Sigmoid colon (tissue), 7 donors: ENCODE results near the gene ZNF213. TPM values are rescaled to one million over a fixed set of nuclear protein-coding genes. Genes with fewer than 3 reads are reported as not detected.

ENCODE experiments used
- DNase-seq: peaks from one replicate; pipeline ENCODE4 v3.0.0-alpha.2; 2019
- H3K27ac ChIP-seq, 4 donors: fragments of 200-600 bp; sonication (generic); one replicate each; pipeline ENCODE4 v1.5.1; 2016 to 2019; ENCODE audit warnings: mild to moderate bottlenecking in 1 of 4
- H3K27me3 ChIP-seq, 3 donors: fragments of 200-600 bp; sonication (generic); one replicate each; pipeline ENCODE4 v1.5.1; 2019; ENCODE audit warnings: mild to moderate bottlenecking in 1 of 3
- H3K36me3 ChIP-seq, 4 donors: fragments of 200-600 bp; sonication (generic); one replicate each; pipeline ENCODE4 v1.5.1; 2016 to 2019
- H3K4me1 ChIP-seq, 4 donors: fragments of 200-600 bp; sonication (generic); one replicate each; pipeline ENCODE4 v1.5.1; 2017 to 2019
- H3K4me3 ChIP-seq, 4 donors: fragments of 200-600 bp; sonication (generic); one replicate each; pipeline ENCODE4 v1.5.1; 2017 to 2019; ENCODE audit warnings: mild to moderate bottlenecking in 2 of 4, moderate library complexity in 1 of 4
- H3K9me3 ChIP-seq, 4 donors: fragments of 200-600 bp in 3 of 4; sonication (generic) in 3 of 4; one replicate each; pipeline versions ENCODE4 v1.5.1 to v1.6.1; 2013 to 2019
- EP300 ChIP-seq, 4 donors: sonication (generic); formaldehyde crosslinking; IDR thresholded peaks; one replicate each; pipeline ENCODE4 v1.6.1; 2017; ENCODE audit warnings: antibody characterized with exemption in 4 of 4
- POLR2A ChIP-seq, 2 donors: fragments of 450-650 bp; IDR thresholded peaks; one replicate each; pipeline ENCODE4 v1.6.1; 2016; ENCODE audit warnings: antibody characterized with exemption in 2 of 2, mild to moderate bottlenecking in 2 of 2, moderate library complexity in 2 of 2
- POLR2AphosphoS5 ChIP-seq, 4 donors: sonication (generic); formaldehyde crosslinking; IDR thresholded peaks; one replicate each; pipeline ENCODE4 v1.6.1; 2017; ENCODE audit warnings: antibody characterized with exemption in 4 of 4
- WGBS, 2 donors: extraction: QIAGEN DNeasy Blood & Tissue Kit; methylation state at CpG; one replicate each; pipeline ENCODE4 v1.1.7; 2013; 5-methylcytosine and 5-hydroxymethylcytosine counted together
- intact Hi-C: fragments of 100-400 bp; cut with DNase I; formaldehyde crosslinking; loops from one replicate; pipeline ENCODE4 v1.15.1; 2023
- polyA plus RNA-seq, 3 donors: library from polyadenylated mRNA; stranded (reverse); fragments of 200-250 nt; gene quantifications; one replicate each; pipeline ENCODE4 v1.2.3, GENCODE V29; 2013
- total RNA-seq, 4 donors: library from RNA; depleted of rRNA; stranded (reverse); fragments of >200 nt; gene quantifications; one replicate each; pipeline ENCODE4 v1.1.0, GENCODE V29; 2016
- TF ChIP-seq, protein P1 (sequence below), 4 experiments: fragments of 450-650 bp in 3 of 4; fragments of 200-600 bp in 1 of 4; IDR thresholded peaks; one replicate each; pipeline ENCODE4 v1.5.1; 2016 to 2019; ENCODE audit warnings: antibody characterized with exemption in 4 of 4, mild to moderate bottlenecking in 3 of 4, moderate library complexity in 2 of 4
- donor health status: healthy with polysubstance abuse.
- donor health status: Bipolar disorder and iron deficiency.
- donor health status: healthy.

ZNF213 gene
- total and polyA plus RNA-seq, 7 donors = 2.6 to 11.3 (median 7.2) TPM

DNA sequence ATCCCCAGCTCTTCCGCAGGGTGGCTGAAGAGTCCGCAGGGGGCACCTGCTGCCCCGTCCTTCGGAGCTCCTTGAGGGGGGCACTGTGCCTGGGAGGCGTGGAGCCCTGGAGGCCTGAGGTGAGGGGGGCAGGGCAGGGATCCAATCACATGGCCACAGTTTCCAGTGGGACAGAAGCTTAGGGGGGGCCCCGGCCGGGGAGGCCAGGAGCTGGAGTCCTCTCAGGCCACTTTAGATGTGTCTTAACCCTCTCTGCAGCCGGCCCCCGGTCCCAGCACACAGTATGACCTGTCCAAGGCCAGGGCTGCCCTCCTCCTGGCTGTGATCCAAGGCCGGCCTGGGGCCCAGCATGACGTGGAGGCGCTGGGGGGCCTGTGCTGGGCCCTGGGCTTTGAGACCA lies 10.8 kb downstream of the ZNF213 start:
- no peaks in the 10 kb centered on the region for H3K27me3 ChIP-seq
- peak; percentile 63 for DNase-seq
- WGBS, 2 donors = 85% methylated on average over 12 of the region's 12 CpGs
- intact Hi-C loops = no loop called here
- no peak overlapping the region for H3K27ac ChIP-seq
- no peaks in the 10 kb centered on the region for H3K9me3 ChIP-seq
- H3K4me3 ChIP-seq = no peak overlapping the region
- H3K4me1 ChIP-seq = peaks cover 0 to 12% (median 8%) of the 10 kb centered on the region in 4 donors
- H3K36me3 ChIP-seq = peaks cover 0 to 25% (median 11%) of the 10 kb centered on the region in 4 donors
- TF ChIP-seq POLR2AphosphoS5 (IDR thresholded peaks at IDR 0.05) (no peak), EP300 (IDR thresholded peaks at IDR 0.05) (no peak), POLR2A (IDR thresholded peaks at IDR 0.05) (no peak)
- TF ChIP-seq, protein P1, sequence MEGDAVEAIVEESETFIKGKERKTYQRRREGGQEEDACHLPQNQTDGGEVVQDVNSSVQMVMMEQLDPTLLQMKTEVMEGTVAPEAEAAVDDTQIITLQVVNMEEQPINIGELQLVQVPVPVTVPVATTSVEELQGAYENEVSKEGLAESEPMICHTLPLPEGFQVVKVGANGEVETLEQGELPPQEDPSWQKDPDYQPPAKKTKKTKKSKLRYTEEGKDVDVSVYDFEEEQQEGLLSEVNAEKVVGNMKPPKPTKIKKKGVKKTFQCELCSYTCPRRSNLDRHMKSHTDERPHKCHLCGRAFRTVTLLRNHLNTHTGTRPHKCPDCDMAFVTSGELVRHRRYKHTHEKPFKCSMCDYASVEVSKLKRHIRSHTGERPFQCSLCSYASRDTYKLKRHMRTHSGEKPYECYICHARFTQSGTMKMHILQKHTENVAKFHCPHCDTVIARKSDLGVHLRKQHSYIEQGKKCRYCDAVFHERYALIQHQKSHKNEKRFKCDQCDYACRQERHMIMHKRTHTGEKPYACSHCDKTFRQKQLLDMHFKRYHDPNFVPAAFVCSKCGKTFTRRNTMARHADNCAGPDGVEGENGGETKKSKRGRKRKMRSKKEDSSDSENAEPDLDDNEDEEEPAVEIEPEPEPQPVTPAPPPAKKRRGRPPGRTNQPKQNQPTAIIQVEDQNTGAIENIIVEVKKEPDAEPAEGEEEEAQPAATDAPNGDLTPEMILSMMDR (IDR thresholded peaks at IDR 0.05) = no peak

DNA sequence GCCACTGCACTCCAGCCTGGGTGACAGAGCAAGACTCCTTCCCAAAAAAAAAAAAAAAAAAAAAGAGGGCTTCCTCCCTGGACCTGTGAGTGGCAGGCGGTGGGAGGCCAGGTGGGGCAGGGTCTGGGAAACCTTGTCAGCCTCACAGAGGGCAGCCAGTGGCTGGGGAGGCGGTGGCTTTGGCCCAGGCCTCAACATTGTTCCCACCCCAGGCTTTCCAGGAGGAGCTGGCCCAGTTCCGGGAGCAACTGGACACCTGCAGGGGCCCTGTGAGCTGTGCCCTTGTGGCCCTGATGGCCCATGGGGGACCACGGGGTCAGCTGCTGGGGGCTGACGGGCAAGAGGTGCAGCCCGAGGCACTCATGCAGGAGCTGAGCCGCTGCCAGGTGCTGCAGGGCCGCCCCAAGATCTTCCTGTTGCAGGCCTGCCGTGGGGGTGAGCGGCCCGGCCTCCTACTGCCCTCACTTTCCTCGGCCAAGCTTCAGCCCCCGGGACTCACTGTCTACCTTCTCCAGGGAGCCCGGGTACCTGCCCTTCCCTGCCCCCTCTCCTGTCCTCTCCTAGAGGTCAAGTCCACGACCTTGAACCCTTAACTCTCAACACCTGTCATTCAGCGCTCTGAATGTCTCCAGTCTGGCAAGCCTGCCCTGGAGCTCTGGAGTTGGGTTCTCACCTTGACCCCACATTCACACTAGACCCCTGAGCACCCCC lies 12.4 kb downstream of the ZNF213 start:
- Histone ChIP-seq H3K27ac (no peak overlapping the region), H3K27me3 (no peaks in the 10 kb centered on the region), H3K36me3 (peaks cover 0 to 9% (median 3%) of the 10 kb centered on the region in 4 donors), H3K4me1 (peaks cover 0 to 28% (median 20%) of the 10 kb centered on the region in 4 donors), H3K9me3 (no peaks in the 10 kb centered on the region), H3K4me3 (no peak overlapping the region)
- no peak for DNase-seq
- 88 to 94% methylated on average over 16 of the region's 16 CpGs for WGBS, 2 donors
- intact Hi-C loops = no loop called here
- no peak for TF ChIP-seq EP300 (IDR thresholded peaks at IDR 0.05)
- no peak for TF ChIP-seq POLR2AphosphoS5 (IDR thresholded peaks at IDR 0.05)
- no peak for TF ChIP-seq POLR2A (IDR thresholded peaks at IDR 0.05)
- TF ChIP-seq, protein P1 (IDR thresholded peaks at IDR 0.05) = no peak

DNA sequence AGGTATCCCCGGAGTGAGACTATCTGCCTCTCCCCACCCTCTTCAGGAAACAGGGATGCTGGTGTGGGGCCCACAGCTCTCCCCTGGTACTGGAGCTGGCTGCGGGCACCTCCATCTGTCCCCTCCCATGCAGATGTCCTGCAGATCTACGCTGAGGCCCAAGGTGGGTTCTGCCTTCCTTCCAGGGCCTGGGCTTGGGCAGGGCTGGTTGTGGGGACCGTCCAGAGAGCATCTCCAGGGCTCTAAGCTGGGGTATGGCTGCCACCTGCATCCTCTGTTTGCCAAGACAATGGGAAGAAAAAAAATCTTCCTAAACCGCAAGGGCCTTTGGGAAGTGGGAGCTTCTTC lies 12.9 kb downstream of the ZNF213 start:
- no peak overlapping the region for H3K27ac ChIP-seq
- intact Hi-C loops = no loop called here
- H3K4me3 ChIP-seq = no peak overlapping the region
- DNase-seq = no peak
- H3K27me3 ChIP-seq = no peaks in the 10 kb centered on the region
- H3K4me1 ChIP-seq = peaks cover 0 to 28% (median 24%) of the 10 kb centered on the region in 4 donors
- peaks cover 0 to 4% (median 1%) of the 10 kb centered on the region in 4 donors for H3K36me3 ChIP-seq
- H3K9me3 ChIP-seq = no peaks in the 10 kb centered on the region
- 94 to 95% methylated on average over 5 of the region's 5 CpGs for WGBS, 2 donors
- TF ChIP-seq EP300 (IDR thresholded peaks at IDR 0.05) = no peak

DNA sequence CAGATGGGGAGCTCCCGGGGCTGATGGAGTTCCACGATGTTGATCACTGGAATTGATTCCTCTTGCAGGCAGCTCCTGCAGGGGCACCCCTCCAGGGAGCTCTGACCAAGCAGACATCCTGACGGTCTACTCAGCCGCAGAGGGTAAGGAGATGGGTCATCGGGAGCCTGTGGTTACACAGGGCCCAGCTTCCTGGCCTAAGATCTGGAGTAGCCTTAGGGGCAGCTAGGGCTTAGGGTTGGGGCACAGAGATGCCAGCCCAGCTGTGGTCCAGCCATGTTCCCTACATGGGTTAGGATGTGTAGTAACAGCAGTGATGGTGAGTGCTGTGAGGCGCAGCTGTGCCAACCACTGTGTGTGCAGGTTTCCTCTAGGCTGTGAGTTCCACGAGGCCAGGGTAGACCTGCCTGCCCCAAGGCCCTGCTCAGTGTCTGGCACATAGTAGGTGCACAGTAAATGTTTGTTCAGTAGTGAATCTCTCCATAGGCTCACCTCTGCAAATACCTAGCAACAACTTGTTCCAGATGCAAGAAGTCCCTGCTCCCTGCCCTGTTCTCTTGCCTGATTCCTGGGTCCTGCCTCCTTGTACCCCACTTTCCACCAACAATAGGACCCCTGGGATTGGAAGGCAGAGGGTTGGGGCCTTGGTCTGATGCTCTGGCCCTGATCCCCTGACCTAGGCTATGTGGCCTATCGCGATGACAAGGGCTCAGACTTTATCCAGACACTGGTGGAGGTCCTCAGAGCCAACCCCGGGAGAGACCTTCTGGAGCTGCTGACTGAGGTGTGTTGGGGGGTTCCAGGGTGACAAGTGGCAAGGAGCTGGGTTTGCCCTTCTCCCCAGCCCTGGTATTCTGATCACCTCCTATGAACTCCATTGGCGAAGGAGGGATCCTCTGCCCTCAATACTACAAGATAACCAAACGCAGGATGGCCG lies 13.7 kb downstream of the ZNF213 start:
- WGBS, 2 donors = 94 to 95% methylated on average over 13 of the region's 13 CpGs
- Histone ChIP-seq H3K4me3 (no peak overlapping the region), H3K27me3 (no peaks in the 10 kb centered on the region), H3K27ac (no peak overlapping the region), H3K9me3 (no peaks in the 10 kb centered on the region), H3K4me1 (peaks cover 0 to 28% (median 24%) of the 10 kb centered on the region in 4 donors), H3K36me3 (no peaks in the 10 kb centered on the region)
- TF ChIP-seq EP300 (IDR thresholded peaks at IDR 0.05) (no peak), POLR2AphosphoS5 (IDR thresholded peaks at IDR 0.05) (no peak), POLR2A (IDR thresholded peaks at IDR 0.05) (no peak)
- TF ChIP-seq, protein P1 (IDR thresholded peaks at IDR 0.05) = no peak
- intact Hi-C loops = no loop called here
- no peak for DNase-seq

DNA sequence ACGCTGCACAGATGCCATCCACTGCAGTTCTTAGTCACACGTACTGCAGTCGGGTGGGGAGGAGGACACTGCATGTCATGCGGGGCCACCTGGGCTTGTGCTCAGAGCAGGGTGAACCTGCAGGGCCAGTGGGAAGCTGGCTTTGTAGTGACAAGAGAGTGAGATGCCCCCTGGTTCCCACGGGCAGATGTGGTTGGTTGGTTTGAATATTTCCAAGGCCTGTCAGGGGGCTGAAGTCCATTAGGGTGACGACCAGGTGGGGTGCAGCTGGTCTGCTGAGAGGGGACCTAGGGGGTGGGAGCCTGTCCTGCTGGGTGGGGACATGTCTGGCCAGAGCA lies 14.3 kb downstream of the ZNF213 start:
- no peak for DNase-seq
- Histone ChIP-seq H3K4me3 (peak overlapping the region in 2 of 4 donors; percentile 69 to 72), H3K27ac (peak overlapping the region; percentile 80 to 93 (median 88)), H3K4me1 (peaks cover 0 to 28% (median 24%) of the 10 kb centered on the region in 4 donors), H3K9me3 (no peaks in the 10 kb centered on the region), H3K36me3 (no peaks in the 10 kb centered on the region), H3K27me3 (no peaks in the 10 kb centered on the region)
- WGBS, 2 donors = 75 to 89% methylated on average over 6 of the region's 6 CpGs
- no peak for TF ChIP-seq EP300 (IDR thresholded peaks at IDR 0.05)
- TF ChIP-seq POLR2AphosphoS5 (IDR thresholded peaks at IDR 0.05) = no peak
- no peak for TF ChIP-seq POLR2A (IDR thresholded peaks at IDR 0.05)
- TF ChIP-seq, protein P1 (IDR thresholded peaks at IDR 0.05) = no peak
- intact Hi-C loops = no loop called here
